Caco-2 (cell line): ENCODE data around the gene UST. TPM values are rescaled to one million over a fixed set of nuclear protein-coding genes. Genes with fewer than 3 reads are reported as not detected.

Experiments
- BruUV-seq: library from RNA; stranded (reverse); fragments of 400-500 nt; replicated peaks from 2 replicates; lab custom pipeline; 2021; lab: Mats Ljungman, UMichigan
- CTCF ChIA-PET: fragments of 300-600 bp; sonication (Branson Sonifier 250); formaldehyde crosslinking; loops from one replicate; lab custom pipeline; 2022; ENCODE audit warnings: antibody characterized with exemption; lab: Charles Lee
- POLR2A ChIA-PET: fragments of 300-600 bp; sonication (Branson Sonifier 250); formaldehyde crosslinking; loops from one replicate; lab custom pipeline; 2022; ENCODE audit warnings: antibody characterized with exemption; lab: Charles Lee
- DNase-seq, 2 experiments: peaks; one replicate each; pipeline versions ENCODE4 v3.0.0 to v3.0.0-alpha.2; 2020 to 2022
- H3K27me3 ChIP-seq: replicated peaks from 2 replicates; pipeline ENCODE4 v1.6.0; 2011; ENCODE audit warnings: low read length; ENCODE audit not compliant: control insufficient read depth, insufficient read depth
- H3K36me3 ChIP-seq: 2 replicates; pipeline ENCODE4 v1.5.1; 2011; ENCODE audit warnings: low read length; ENCODE audit not compliant: control insufficient read depth, insufficient read depth
- H3K4me1 ChIP-seq: fragments of 250-450 bp; sonication (Bioruptor Pico); 2 replicates; pipeline ENCODE4 v1.5.1; 2020; ENCODE audit warnings: mild to moderate bottlenecking
- H3K4me3 ChIP-seq: 2 replicates; pipeline ENCODE4 v1.5.1; 2011; ENCODE audit warnings: low read depth, mild to moderate bottlenecking, control low read depth, low read length
- H3K9me3 ChIP-seq: fragments of 250-450 bp; sonication (Bioruptor Pico); 2 replicates; pipeline ENCODE4 v1.5.1; 2020; ENCODE audit warnings: mild to moderate bottlenecking, moderate library complexity
- H3K27ac Mint-ChIP-seq: one replicate; pipeline ENCODE4 v1.8.0; 2022; ENCODE audit warnings: mixed read lengths; ENCODE audit not compliant: unreplicated experiment
- H3K27me3 Mint-ChIP-seq: one replicate; pipeline ENCODE4 v1.8.0; 2022; ENCODE audit warnings: mixed read lengths; ENCODE audit not compliant: insufficient read depth, unreplicated experiment
- H3K36me3 Mint-ChIP-seq: one replicate; pipeline ENCODE4 v1.8.0; 2022; ENCODE audit warnings: mild to moderate bottlenecking, mixed read lengths; ENCODE audit not compliant: insufficient read depth, unreplicated experiment
- H3K4me1 Mint-ChIP-seq: one replicate; pipeline ENCODE4 v1.8.0; 2022; ENCODE audit warnings: low read depth, mixed read lengths; ENCODE audit not compliant: unreplicated experiment
- H3K4me3 Mint-ChIP-seq: one replicate; pipeline ENCODE4 v1.8.0; 2022; ENCODE audit warnings: mild to moderate bottlenecking, moderate library complexity, mixed read lengths; ENCODE audit not compliant: unreplicated experiment
- H3K9me3 Mint-ChIP-seq: one replicate; pipeline ENCODE4 v1.8.0; 2022; ENCODE audit warnings: mixed read lengths; ENCODE audit not compliant: unreplicated experiment
- CTCF ChIP-seq, 2 experiments: fragments of 200-600 bp in 1 of 2; IDR thresholded peaks; 1 replicate in 1 of 2; 2 replicates in 1 of 2; pipeline versions ENCODE4 v1.5.1 to v1.8.0; 2011 to 2022; ENCODE audit warnings: antibody characterized with exemption in 1 of 2, control low read depth in 1 of 2, inconsistent platforms in 1 of 2, low read depth in 1 of 2, low read length in 1 of 2, mild to moderate bottlenecking in 1 of 2, moderate library complexity in 1 of 2; ENCODE audit not compliant: insufficient read depth in 1 of 2, severe bottlenecking in 1 of 2, unreplicated experiment in 1 of 2
- intact Hi-C: fragments of 100-400 bp; cut with micrococcal nuclease; formaldehyde crosslinking; loops from one replicate; pipeline ENCODE4 v1.10.0; 2022; ENCODE audit not compliant: unreplicated experiment
- total RNA-seq: library from RNA; stranded (reverse); gene quantifications from 2 replicates; pipeline ENCODE4 v1.2.3, GENCODE V29; 2022

The UST gene
- total RNA-seq, 1 experiment from 2014 or later: not detected

GRCh38 chr6:149056777-149057463 lies 310.1 kb downstream of the UST start:
- Mint-ChIP-seq H3K27me3 (no peaks in the 10 kb centered on the region), H3K4me3 (no peak overlapping the region), H3K27ac (no peak overlapping the region), H3K4me1 (peaks cover 14% of the 10 kb centered on the region), H3K9me3 (no peaks in the 10 kb centered on the region), H3K36me3 (no peaks in the 10 kb centered on the region)
- Histone ChIP-seq H3K9me3 (no peaks in the 10 kb centered on the region), H3K4me3 (no peak overlapping the region), H3K4me1 (peaks cover 10% of the 10 kb centered on the region; the same call in 1 of the 2 replicates), H3K27me3 (no peaks in the 10 kb centered on the region), H3K36me3 (no peaks in the 10 kb centered on the region)
- POLR2A ChIA-PET: no interaction called here
- BruUV-seq: no TSS peak
- DNase-seq: no peak
- no peak for TF ChIP-seq CTCF (IDR thresholded peaks at IDR 0.05; ENCODE audit: insufficient read depth in 1 of 2, low read depth in 1 of 2, low read length in 1 of 2, severe bottlenecking in 1 of 2, unreplicated experiment in 1 of 2)
- CTCF ChIA-PET: no interaction called here
- intact Hi-C loops: no loop called here

GRCh38 chr6:149057464-149057840 lies 310.6 kb downstream of the UST start:
- intact Hi-C loops: no loop called here
- POLR2A ChIA-PET: no interaction called here

GRCh38 chr6:149059557-149059956 lies 312.7 kb downstream of the UST start:
- Mint-ChIP-seq H3K9me3 (no peaks in the 10 kb centered on the region), H3K36me3 (no peaks in the 10 kb centered on the region), H3K4me3 (no peak overlapping the region), H3K4me1 (peaks cover 14% of the 10 kb centered on the region), H3K27me3 (no peaks in the 10 kb centered on the region), H3K27ac (no peak overlapping the region)
- no peaks in the 10 kb centered on the region for H3K9me3 ChIP-seq
- peaks cover 10% of the 10 kb centered on the region; the same call in 1 of the 2 replicates for H3K4me1 ChIP-seq
- no peaks in the 10 kb centered on the region for H3K36me3 ChIP-seq
- BruUV-seq: no TSS peak
- intact Hi-C loops: no loop called here
- no peaks in the 10 kb centered on the region; the same call in 1 of the 2 replicates for H3K27me3 ChIP-seq
- TF ChIP-seq CTCF (IDR thresholded peaks at IDR 0.05; ENCODE audit: insufficient read depth in 1 of 2, low read depth in 1 of 2, low read length in 1 of 2, severe bottlenecking in 1 of 2, unreplicated experiment in 1 of 2): no peak
- no peak overlapping the region for H3K4me3 ChIP-seq
- CTCF ChIA-PET: no interaction called here
- POLR2A ChIA-PET: no interaction called here
- no peak for DNase-seq

More at GRCh38 chr6:149057464-149057840, 310.6 kb downstream of the UST start:
- Mint-ChIP-seq H3K27ac (no peak overlapping the region), H3K4me3 (no peak overlapping the region), H3K4me1 (peaks cover 14% of the 10 kb centered on the region), H3K9me3 (no peaks in the 10 kb centered on the region), H3K27me3 (no peaks in the 10 kb centered on the region), H3K36me3 (no peaks in the 10 kb centered on the region)
- no peak for DNase-seq
- Histone ChIP-seq H3K36me3 (no peaks in the 10 kb centered on the region), H3K9me3 (no peaks in the 10 kb centered on the region), H3K4me1 (peaks cover 10% of the 10 kb centered on the region; the same call in 1 of the 2 replicates), H3K27me3 (no peaks in the 10 kb centered on the region), H3K4me3 (no peak overlapping the region)
- no TSS peak for BruUV-seq
- CTCF ChIA-PET: no interaction called here
- TF ChIP-seq CTCF (IDR thresholded peaks at IDR 0.05; ENCODE audit: insufficient read depth in 1 of 2, low read depth in 1 of 2, low read length in 1 of 2, severe bottlenecking in 1 of 2, unreplicated experiment in 1 of 2): no peak
